ENCODE data around the gene GLOD4.

DNA sequence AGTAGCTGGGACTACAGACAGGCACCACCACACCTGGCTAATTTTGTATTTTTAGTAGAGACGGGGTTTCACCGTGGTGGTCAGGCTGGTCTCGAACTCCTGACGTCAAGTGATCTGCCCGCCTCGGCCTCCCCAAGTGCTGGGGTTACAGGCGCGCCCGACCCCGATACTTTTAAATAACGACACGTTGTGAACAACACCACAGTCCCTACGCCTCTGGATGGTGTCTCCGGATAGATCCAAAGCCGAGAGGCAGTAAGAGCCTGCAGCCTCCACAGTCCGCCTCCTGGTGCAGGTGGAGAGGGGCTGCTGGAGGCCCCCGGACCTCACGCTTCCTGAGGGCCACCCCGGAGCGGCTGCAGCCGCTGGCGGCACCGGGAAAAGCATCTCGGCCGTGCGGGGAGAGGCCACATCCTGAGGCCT lies 50.4 kb downstream of the GLOD4 start:
- TF ChIP-seq, protein P1, sequence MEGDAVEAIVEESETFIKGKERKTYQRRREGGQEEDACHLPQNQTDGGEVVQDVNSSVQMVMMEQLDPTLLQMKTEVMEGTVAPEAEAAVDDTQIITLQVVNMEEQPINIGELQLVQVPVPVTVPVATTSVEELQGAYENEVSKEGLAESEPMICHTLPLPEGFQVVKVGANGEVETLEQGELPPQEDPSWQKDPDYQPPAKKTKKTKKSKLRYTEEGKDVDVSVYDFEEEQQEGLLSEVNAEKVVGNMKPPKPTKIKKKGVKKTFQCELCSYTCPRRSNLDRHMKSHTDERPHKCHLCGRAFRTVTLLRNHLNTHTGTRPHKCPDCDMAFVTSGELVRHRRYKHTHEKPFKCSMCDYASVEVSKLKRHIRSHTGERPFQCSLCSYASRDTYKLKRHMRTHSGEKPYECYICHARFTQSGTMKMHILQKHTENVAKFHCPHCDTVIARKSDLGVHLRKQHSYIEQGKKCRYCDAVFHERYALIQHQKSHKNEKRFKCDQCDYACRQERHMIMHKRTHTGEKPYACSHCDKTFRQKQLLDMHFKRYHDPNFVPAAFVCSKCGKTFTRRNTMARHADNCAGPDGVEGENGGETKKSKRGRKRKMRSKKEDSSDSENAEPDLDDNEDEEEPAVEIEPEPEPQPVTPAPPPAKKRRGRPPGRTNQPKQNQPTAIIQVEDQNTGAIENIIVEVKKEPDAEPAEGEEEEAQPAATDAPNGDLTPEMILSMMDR (IDR thresholded peaks at IDR 0.05 in 8 of 11, conservative IDR thresholded peaks at IDR 0.05 in 3 of 11), result no peak
- no peak for TF ChIP-seq POLR2A (IDR thresholded peaks at IDR 0.05)

Data from spleen (tissue), 7 donors.